Vagina (tissue), 2 donors: ENCODE data around the gene ZFAND2A.

ENCODE experiments used
- POLR2A ChIP-seq, 2 donors: fragments of 450-650 bp; IDR thresholded peaks; one replicate each; pipeline ENCODE4 v1.6.1; 2017; ENCODE audit warnings: antibody characterized with exemption in 2 of 2, mild to moderate bottlenecking in 2 of 2, moderate library complexity in 2 of 2
- POLR2AphosphoS5 ChIP-seq, 2 donors: sonication (generic); formaldehyde crosslinking; IDR thresholded peaks; one replicate each; pipeline ENCODE4 v1.9.0; 2017; ENCODE audit warnings: antibody characterized with exemption in 2 of 2, mild to moderate bottlenecking in 2 of 2, low read depth in 1 of 2; ENCODE audit not compliant: insufficient read depth in 1 of 2
- TF ChIP-seq, protein P1 (sequence below), 3 experiments: fragments of 450-650 bp in 2 of 3; fragments of 200-600 bp in 1 of 3; sonication (generic) in 1 of 3; IDR thresholded peaks; one replicate each; pipeline ENCODE4 v1.5.1; 2017 to 2019; ENCODE audit warnings: antibody characterized with exemption in 3 of 3, mild to moderate bottlenecking in 2 of 3, moderate library complexity in 2 of 3

DNA sequence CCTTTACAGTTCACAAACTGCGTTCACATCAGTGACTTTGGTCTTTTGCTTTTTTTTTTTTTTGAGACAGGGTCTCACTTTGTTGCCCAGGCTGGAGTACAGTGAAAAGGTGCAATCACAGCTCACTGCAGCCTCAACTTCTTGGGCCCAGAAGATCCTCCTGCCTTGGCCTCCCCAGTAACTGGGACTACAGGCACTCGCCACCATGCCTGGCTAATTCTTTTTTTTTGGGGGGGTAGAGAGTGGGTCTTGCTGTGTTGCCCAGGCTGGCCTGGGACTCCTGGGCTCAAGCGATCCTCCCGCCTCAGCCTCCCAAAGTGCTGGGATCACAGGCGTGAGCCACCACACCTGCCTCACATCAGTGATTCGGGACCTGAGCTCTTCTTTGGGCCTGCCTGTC, 37.0 kb upstream of the ZFAND2A start:
- TF ChIP-seq, protein P1, sequence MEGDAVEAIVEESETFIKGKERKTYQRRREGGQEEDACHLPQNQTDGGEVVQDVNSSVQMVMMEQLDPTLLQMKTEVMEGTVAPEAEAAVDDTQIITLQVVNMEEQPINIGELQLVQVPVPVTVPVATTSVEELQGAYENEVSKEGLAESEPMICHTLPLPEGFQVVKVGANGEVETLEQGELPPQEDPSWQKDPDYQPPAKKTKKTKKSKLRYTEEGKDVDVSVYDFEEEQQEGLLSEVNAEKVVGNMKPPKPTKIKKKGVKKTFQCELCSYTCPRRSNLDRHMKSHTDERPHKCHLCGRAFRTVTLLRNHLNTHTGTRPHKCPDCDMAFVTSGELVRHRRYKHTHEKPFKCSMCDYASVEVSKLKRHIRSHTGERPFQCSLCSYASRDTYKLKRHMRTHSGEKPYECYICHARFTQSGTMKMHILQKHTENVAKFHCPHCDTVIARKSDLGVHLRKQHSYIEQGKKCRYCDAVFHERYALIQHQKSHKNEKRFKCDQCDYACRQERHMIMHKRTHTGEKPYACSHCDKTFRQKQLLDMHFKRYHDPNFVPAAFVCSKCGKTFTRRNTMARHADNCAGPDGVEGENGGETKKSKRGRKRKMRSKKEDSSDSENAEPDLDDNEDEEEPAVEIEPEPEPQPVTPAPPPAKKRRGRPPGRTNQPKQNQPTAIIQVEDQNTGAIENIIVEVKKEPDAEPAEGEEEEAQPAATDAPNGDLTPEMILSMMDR (IDR thresholded peaks at IDR 0.05), result no peak
- TF ChIP-seq POLR2A (IDR thresholded peaks at IDR 0.05) (no peak), POLR2AphosphoS5 (IDR thresholded peaks at IDR 0.05; ENCODE audit: insufficient read depth in 1 of 2, low read depth in 1 of 2) (no peak)
